K562 (cell line): ENCODE measurements around the gene PNP. TPM values are rescaled to one million over a fixed set of nuclear protein-coding genes. Genes with fewer than 3 reads are reported as not detected.

Source experiments
- ATAC-seq: fragments of 200-7000 bp; cut with Tn5 transposase; 3 replicates; pipeline ENCODE4 v1.9.1; 2020; ENCODE audit warnings: moderate library complexity
- BruUV-seq: library from RNA; stranded (reverse); fragments of 400-500 nt; replicated peaks from 2 replicates; lab custom pipeline; 2021; lab: Mats Ljungman, UMichigan
- CTCF ChIA-PET: fragments of 300-600 bp; formaldehyde crosslinking; extraction: SDS; loops from one replicate; lab custom pipeline; 2021; ENCODE audit warnings: low intra/inter-chr PET ratio; lab: Yijun Ruan, JAX
- POLR2A ChIA-PET: fragments of 300-600, 350-650 bp; sonication (Branson Sonifier 250); formaldehyde crosslinking; extraction: SDS; loops from one replicate; lab custom pipeline; 2021; ENCODE audit warnings: antibody characterized with exemption, inconsistent platforms; lab: Yijun Ruan, JAX
- DNase-seq, 4 experiments: peaks; one replicate each; pipeline versions ENCODE4 v3.0.0 to v3.0.0-alpha.2; 2011 to 2018; ENCODE audit warnings: low spot score in 3 of 4, mixed read lengths in 3 of 4; ENCODE audit errors: extremely low read depth in 1 of 4
- FAIRE-seq: peaks from 2 replicates; lab custom pipeline; 2011; peaks lifted over from hg19 to GRCh38; lab: Jason Lieb, UNC
- H2AFZ ChIP-seq: 2 replicates; pipeline ENCODE4 v1.6.0; 2011; ENCODE audit warnings: low read depth, low read length, control low read depth, inconsistent platforms
- H3K27ac ChIP-seq: fragments of 200-600 bp; 3 replicates; pipeline ENCODE4 v1.8.0; 2011; ENCODE audit warnings: low read depth, mild to moderate bottlenecking, control low read depth, inconsistent platforms, low read length, moderate library complexity, mixed read lengths; ENCODE audit errors: extremely low read depth
- H3K27me3 ChIP-seq, 2 experiments: fragments of 300-600 bp in 1 of 2; 2 replicates in 1 of 2; 3 replicates in 1 of 2; pipeline versions ENCODE4 v1.6.0 to v1.8.0; 2011; ENCODE audit warnings: inconsistent platforms in 2 of 2, low read length in 2 of 2, mild to moderate bottlenecking in 1 of 2, mixed read lengths in 1 of 2, moderate library complexity in 1 of 2; ENCODE audit not compliant: control insufficient read depth in 2 of 2, insufficient read depth in 2 of 2
- H3K36me3 ChIP-seq: fragments of 300-600 bp; 3 replicates; pipeline ENCODE4 v1.8.0; 2011; ENCODE audit warnings: mild to moderate bottlenecking, low read length, inconsistent platforms; ENCODE audit not compliant: control insufficient read depth, insufficient read depth
- H3K4me1 ChIP-seq, 2 experiments: fragments of 200-600 bp in 1 of 2; replicated peaks in 1 of 2; 2 replicates in 1 of 2; 3 replicates in 1 of 2; pipeline versions ENCODE4 v1.5.1 to v1.8.0; 2011; ENCODE audit warnings: inconsistent platforms in 2 of 2, low read length in 2 of 2, mild to moderate bottlenecking in 1 of 2, mixed read lengths in 1 of 2, moderate library complexity in 1 of 2; ENCODE audit not compliant: control insufficient read depth in 2 of 2, insufficient read depth in 2 of 2
- H3K4me2 ChIP-seq: 2 replicates; pipeline ENCODE4 v1.6.1; 2011; ENCODE audit warnings: low read length, control low read depth, inconsistent platforms, mixed read lengths; ENCODE audit not compliant: insufficient read depth
- H3K4me3 ChIP-seq: fragments of 200-600 bp; sonication (generic), shearing (Covaris generic); 2 replicates; pipeline ENCODE4 v1.5.1; 2016; ENCODE audit warnings: control low read depth, inconsistent platforms
- H3K79me2 ChIP-seq: fragments of 200-600 bp; 3 replicates; pipeline ENCODE4 v1.8.0; 2011; ENCODE audit warnings: low read length, inconsistent platforms; ENCODE audit not compliant: control insufficient read depth, insufficient read depth
- H3K9ac ChIP-seq, 2 experiments: 2 replicates each; pipeline versions ENCODE4 v1.6.0 to v1.6.1; 2011; ENCODE audit warnings: low read depth in 2 of 2, low read length in 2 of 2, control low read depth in 1 of 2, inconsistent platforms in 1 of 2, mild to moderate bottlenecking in 1 of 2, mixed read lengths in 1 of 2; ENCODE audit not compliant: insufficient read depth in 1 of 2
- H3K9me1 ChIP-seq: one replicate; pipeline ENCODE4 v1.6.0; 2011; ENCODE audit warnings: inconsistent platforms, mild to moderate bottlenecking, low read length, moderate library complexity; ENCODE audit not compliant: control insufficient read depth, insufficient read depth
- H3K9me3 ChIP-seq: replicated peaks from 2 replicates; pipeline ENCODE4 v1.5.1; 2011; ENCODE audit warnings: low read depth, low read length, inconsistent platforms; ENCODE audit not compliant: control insufficient read depth, insufficient read depth
- H4K20me1 ChIP-seq: replicated peaks from 2 replicates; pipeline ENCODE4 v1.6.1; 2011; ENCODE audit warnings: low read length, inconsistent platforms, mixed read lengths; ENCODE audit not compliant: control insufficient read depth, insufficient read depth
- CAMTA2 ChIP-seq: fragments of 250-450 bp; sonication (Bioruptor Pico); conservative IDR thresholded peaks from 2 replicates; pipeline ENCODE4 v1.5.1; 2022
- CEBPB ChIP-seq: fragments of 450-650 bp; IDR thresholded peaks from 2 replicates; pipeline ENCODE4 v1.6.1; 2016; ENCODE audit warnings: missing genetic modification characterization, missing compliant biosample characterization
- CHCHD3 ChIP-seq: fragments of 250-450 bp; sonication (Bioruptor Pico); IDR thresholded peaks from 2 replicates; pipeline ENCODE4 v2.1.2; 2022; ENCODE audit warnings: mild to moderate bottlenecking
- CTBP1 ChIP-seq: fragments of 450-650 bp; IDR thresholded peaks from 2 replicates; pipeline ENCODE4 v1.6.1; 2016; ENCODE audit warnings: borderline replicate concordance
- ELK1 ChIP-seq: sonication (generic); formaldehyde crosslinking; IDR thresholded peaks from 2 replicates; pipeline ENCODE4 v1.8.1; 2022; ENCODE audit warnings: missing genetic modification reagents
- GTF2F1 ChIP-seq: IDR thresholded peaks from 2 replicates; pipeline ENCODE4 v1.6.1; 2011; ENCODE audit warnings: low read depth, low read length, improper control_type of control experiment
- HDAC1 ChIP-seq, 2 experiments: fragments of 450-650 bp; IDR thresholded peaks; 2 replicates each; pipeline ENCODE4 v1.6.1; 2016 to 2017; ENCODE audit warnings: inconsistent platforms in 1 of 2, mild to moderate bottlenecking in 1 of 2, moderate library complexity in 1 of 2
- MLLT1 ChIP-seq, 2 experiments: fragments of 450-650 bp; IDR thresholded peaks; 2 replicates each; pipeline ENCODE4 v1.6.1; 2016
- MTA2 ChIP-seq: fragments of 450-650 bp; IDR thresholded peaks from 2 replicates; pipeline ENCODE4 v1.6.1; 2016; ENCODE audit warnings: low read depth
- NRF1 ChIP-seq, 2 experiments: fragments of 450-650 bp; IDR thresholded peaks in 1 of 2; conservative IDR thresholded peaks in 1 of 2; 2 replicates each; pipeline ENCODE4 v1.6.1; 2014; ENCODE audit warnings: mild to moderate bottlenecking in 2 of 2
- ZBED1 ChIP-seq: IDR thresholded peaks from 2 replicates; pipeline ENCODE4 v1.6.1; 2014
- ZEB2 ChIP-seq: fragments of 450-650 bp; IDR thresholded peaks from 2 replicates; pipeline ENCODE4 v1.6.1; 2016
- ZNF239 ChIP-seq: fragments of 250-450 bp; sonication (Bioruptor Pico); IDR thresholded peaks from 2 replicates; pipeline ENCODE4 v1.4.0; 2020; ENCODE audit warnings: mild to moderate bottlenecking
- ZNF407 ChIP-seq: fragments of 450-650 bp; IDR thresholded peaks from 2 replicates; pipeline ENCODE4 v1.6.1; 2016; ENCODE audit warnings: low read depth
- ZNF696 ChIP-seq: fragments of 250-450 bp; sonication (Bioruptor Pico); conservative IDR thresholded peaks from 2 replicates; pipeline ENCODE4 v1.4.0; 2020; ENCODE audit warnings: mild to moderate bottlenecking, moderate library complexity
- WGBS: fragments of 100-300 bp; shearing (Covaris generic); methylation state at CpG from one replicate; pipeline ENCODE4 v1.1.6; 2016; ENCODE audit warnings: low coverage, mixed read lengths; ENCODE audit not compliant: insufficient coverage; ENCODE audit errors: missing lambda C conversion rate; 5-methylcytosine and 5-hydroxymethylcytosine counted together
- in situ Hi-C: fragments of 300-500 bp; cut with MboI; formaldehyde crosslinking; loops from 4 replicates; pipeline ENCODE4 v1.15.0; 2018; ENCODE audit warnings: inconsistent platforms, mixed read lengths
- intact Hi-C: fragments of 100-400 bp; cut with micrococcal nuclease; formaldehyde crosslinking; loops from 2 replicates; pipeline ENCODE4 v1.14.2; 2022
- polyA plus RNA-seq, 8 experiments: library from polyadenylated mRNA; depleted of rRNA in 4 of 8; stranded (reverse) in 5 of 8; unstranded in 3 of 8; fragments of >200 nt; fragmentation: Nextera tagmentation in 2 of 8; fragmentation: Illumina TruSeq in 1 of 8; extraction: Ambion mirVana in 2 of 8; extraction: Trizol in 1 of 8; gene quantifications; 2 replicates each; pipeline versions ENCODE4 v1.2.1 to v1.2.3, GENCODE V29; 2011 to 2014; ENCODE audit warnings: inconsistent platforms in 1 of 8, missing spikeins in 1 of 8
- total RNA-seq, 7 experiments: library from RNA; depleted of rRNA in 6 of 7; stranded (reverse); fragments of >200 nt in 6 of 7; fragmentation: Illumina TruSeq in 2 of 7; extraction: Trizol in 2 of 7; gene quantifications; 2 replicates each; pipeline versions ENCODE4 v1.2.1 to v1.2.3, GENCODE V29; 2011 to 2021; ENCODE audit warnings: low replicate concordance in 1 of 7

Gene PNP
- total and polyA plus RNA-seq, 9 of the 15 experiments (the other 6 are each of a cell fraction or from before 2014, with no cell fraction given) = 92.5 to 288 (median 137) TPM

- H2AFZ ChIP-seq = no peak overlapping the region
- no peaks in the 10 kb centered on the region for H3K27me3 ChIP-seq
- ChIA-PET CTCF (no interaction called here), POLR2A (no interaction called here)
- ATAC-seq = no peak
- no peaks in the 10 kb centered on the region for H3K9me1 ChIP-seq
- intact Hi-C loops = no loop called here
- FAIRE-seq = no peak
- no peaks in the 10 kb centered on the region for H3K36me3 ChIP-seq
- no peaks in the 10 kb centered on the region for H3K9me3 ChIP-seq
- in situ Hi-C loops = no loop called here
- no peak overlapping the region for H3K4me3 ChIP-seq
- no TSS peak for BruUV-seq
- no peaks in the 10 kb centered on the region for H4K20me1 ChIP-seq
- no peak overlapping the region for H3K4me2 ChIP-seq
- peaks cover 6 to 7% of the 10 kb centered on the region in 2 experiments; a peak in 4 of 5 replicates for H3K4me1 ChIP-seq
- no peaks in the 10 kb centered on the region for H3K79me2 ChIP-seq
- DNase-seq = no peak
- H3K27ac ChIP-seq = no peak overlapping the region
- H3K9ac ChIP-seq = no peak overlapping the region
- WGBS = 46% methylated on average over 6 of the region's 7 CpGs
- no peak for TF ChIP-seq ZNF696 (CRISPR knock-in tag)
- no peak for TF ChIP-seq CTBP1
- TF ChIP-seq GTF2F1 = no peak
- TF ChIP-seq CHCHD3 (CRISPR knock-in tag) = no peak
- no peak for TF ChIP-seq MTA2
- TF ChIP-seq ZNF407 = no peak
- no peak for TF ChIP-seq ZEB2
- TF ChIP-seq ZBED1 = no peak
- no peak for TF ChIP-seq NRF1 (conservative IDR thresholded peaks at IDR 0.05 in 1 of 2, IDR thresholded peaks at IDR 0.05 in 1 of 2)
- no peak for TF ChIP-seq CAMTA2 (CRISPR knock-in tag)
- TF ChIP-seq MLLT1 (IDR thresholded peaks at IDR 0.05) = no peak
- TF ChIP-seq CEBPB = no peak
- TF ChIP-seq ELK1 (CRISPR knock-in tag) = no peak
- no peak for TF ChIP-seq ZNF239 (CRISPR knock-in tag)
- no peak for TF ChIP-seq HDAC1 (IDR thresholded peaks at IDR 0.05)
Measured at GRCh38 chr14:20438664-20439063, 30.5 kb upstream of the PNP start.
